ENCODE results near the gene C16orf96. TPM values are rescaled to one million over a fixed set of nuclear protein-coding genes. Genes with fewer than 3 reads are reported as not detected.

The C16orf96 gene
- total and polyA plus RNA-seq, 2 donors (not counting 3 experiments of a cell fraction or from before 2014, with no cell fraction given): not detected

DNA sequence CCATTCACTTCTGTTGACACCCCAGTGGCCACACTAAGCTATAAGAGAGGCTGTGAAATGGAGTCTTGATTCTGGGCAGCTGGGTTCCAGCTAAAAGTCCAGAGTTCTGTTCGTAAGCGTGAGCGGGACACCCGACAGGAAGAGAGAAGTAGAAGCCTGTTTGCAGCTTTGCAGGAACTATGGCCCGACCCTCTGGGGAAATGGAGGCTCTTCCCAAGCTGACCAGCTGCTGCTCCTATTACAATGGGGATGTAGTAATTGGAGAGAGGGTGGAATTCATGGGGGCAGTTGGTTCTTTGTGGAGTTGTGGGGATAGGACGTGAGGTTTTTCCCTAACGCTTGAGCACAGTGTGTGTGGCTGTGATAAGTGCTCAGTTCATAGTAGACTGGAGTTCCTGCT is 30.2 kb downstream of the C16orf96 start:
- Histone ChIP-seq H3K27ac (ENCODE audit: insufficient read depth, low read depth, low read length) (no peak overlapping the region), H4K20me1 (replicated peaks; ENCODE audit: control insufficient read depth, extremely low read depth, insufficient read depth, low read length) (no peaks in the 10 kb centered on the region), H2AFZ (ENCODE audit: low read depth, low read length) (no peak overlapping the region), H3K9me1 (replicated peaks; ENCODE audit: control insufficient read depth, extremely low read depth, insufficient read depth, low read length) (no peaks in the 10 kb centered on the region), H3K36me3 (ENCODE audit: control insufficient read depth in 2 of 2, extremely low read depth in 1 of 2, insufficient read depth in 2 of 2, low read length in 2 of 2) (no peaks in the 10 kb centered on the region), H3K9ac (replicated peaks; ENCODE audit: extremely low read depth, insufficient read depth, low read length) (no peak overlapping the region), H3K4me2 (ENCODE audit: insufficient read depth, low read length) (no peak overlapping the region), H3K4me3 (replicated peaks in 1 of 3; ENCODE audit: insufficient read depth in 1 of 3, low read depth in 1 of 3, low read length in 3 of 3) (no peak overlapping the region), H3K27me3 (ENCODE audit: control insufficient read depth in 2 of 2, insufficient read depth in 2 of 2, low read length in 2 of 2) (peaks cover 0 to 9% of the 10 kb centered on the region in 2 experiments), H3K9me3 (replicated peaks; ENCODE audit: control insufficient read depth, insufficient read depth, low read length) (no peaks in the 10 kb centered on the region), H3K4me1 (ENCODE audit: control insufficient read depth, extremely low read depth, insufficient read depth, low read length) (no peaks in the 10 kb centered on the region), H3K79me2 (ENCODE audit: control insufficient read depth, insufficient read depth, low read length) (no peaks in the 10 kb centered on the region)
- TF ChIP-seq FOS (IDR thresholded peaks at IDR 0.05; ENCODE audit: borderline replicate concordance, insufficient read depth, low read length) (no peak), POLR2AphosphoS5 (IDR thresholded peaks at IDR 0.05; ENCODE audit: insufficient read depth, low read depth, low read length) (no peak), GATA2 (IDR thresholded peaks at IDR 0.05; ENCODE audit: insufficient read depth, insufficient read length, low read depth, low read length) (no peak), POLR2A (IDR thresholded peaks at IDR 0.05; ENCODE audit: low read depth, low read length) (no peak), JUN (IDR thresholded peaks at IDR 0.05; ENCODE audit: borderline replicate concordance, insufficient read depth, insufficient read length, low read depth) (no peak), CTCF (IDR thresholded peaks at IDR 0.05; ENCODE audit: extremely low read depth in 1 of 2, insufficient read depth in 1 of 2, low read depth in 1 of 2, low read length in 2 of 2) (no peak), MYC (IDR thresholded peaks at IDR 0.05; ENCODE audit: low read depth, low read length) (no peak), EZH2 (IDR thresholded peaks at IDR 0.05; ENCODE audit: borderline replicate concordance, low read depth, low read length, severe bottlenecking) (no peak)
- TF ChIP-seq, protein P1, sequence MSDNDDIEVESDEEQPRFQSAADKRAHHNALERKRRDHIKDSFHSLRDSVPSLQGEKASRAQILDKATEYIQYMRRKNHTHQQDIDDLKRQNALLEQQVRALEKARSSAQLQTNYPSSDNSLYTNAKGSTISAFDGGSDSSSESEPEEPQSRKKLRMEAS (IDR thresholded peaks at IDR 0.05; ENCODE audit: insufficient read depth, insufficient read length): no peak
- no TSS peak for BruUV-seq (replicated peaks)
- ChIA-PET CTCF (interaction anchor here (0.7 to 2.7 kb wide), 28 partner anchors 9 to 176 kb away, joined by 3 to 48 read pairs (median 6); partner anchors contain the start of gene MGRN1), POLR2A (no interaction called here)
- intact Hi-C loops (cut with micrococcal nuclease) (no loop called here), dilution Hi-C loops (cut with MboI; ENCODE audit: extremely low pct_ligation_motif_present, low sequenced_read_pairs) (no loop called here)
- FAIRE-seq (no peak), DNase-seq (ENCODE audit: low read depth, low spot score) (no peak)

Data from endothelial cell of umbilical vein (primary cell).